HepG2 (cell line): ENCODE data around the gene HIVEP2. TPM values are rescaled to one million over a fixed set of nuclear protein-coding genes. Genes with fewer than 3 reads are reported as not detected.

Source experiments
- ATF3 ChIP-seq: sonication (generic); formaldehyde crosslinking; IDR thresholded peaks from 2 replicates; pipeline ENCODE4 v1.4.0; 2020; ENCODE audit warnings: missing genetic modification reagents
- CENPBD1 ChIP-seq: sonication (generic); formaldehyde crosslinking; IDR thresholded peaks from 2 replicates; pipeline ENCODE4 v1.8.0; 2022; ENCODE audit warnings: missing genetic modification reagents, low read depth, mild to moderate bottlenecking, borderline replicate concordance
- CREB1 ChIP-seq, 2 experiments: fragments of 450-650 bp in 1 of 2; IDR thresholded peaks; 2 replicates each; pipeline ENCODE4 v1.6.1; 2016 to 2017; ENCODE audit warnings: control low read depth in 1 of 2, mild to moderate bottlenecking in 1 of 2, missing compliant biosample characterization in 1 of 2, missing genetic modification characterization in 1 of 2
- DPF2 ChIP-seq: sonication (generic); formaldehyde crosslinking; IDR thresholded peaks from 2 replicates; pipeline ENCODE4 v1.4.0; 2020; ENCODE audit warnings: mild to moderate bottlenecking, low read depth, missing genetic modification reagents, borderline replicate concordance
- HNF4A ChIP-seq: sonication (generic); formaldehyde crosslinking; IDR thresholded peaks from 2 replicates; pipeline ENCODE4 v1.4.0; 2020; ENCODE audit warnings: missing genetic modification reagents
- NKX3-1 ChIP-seq: sonication (generic); formaldehyde crosslinking; IDR thresholded peaks from 2 replicates; pipeline ENCODE4 v1.5.0; 2020; ENCODE audit warnings: missing genetic modification reagents
- RXRB ChIP-seq: IDR thresholded peaks from 2 replicates; pipeline ENCODE4 v1.6.1; 2016; ENCODE audit warnings: borderline replicate concordance, missing genetic modification reagents, missing compliant biosample characterization
- TARDBP ChIP-seq: sonication (generic); formaldehyde crosslinking; IDR thresholded peaks from 2 replicates; pipeline ENCODE4 v1.8.0; 2022; ENCODE audit warnings: mild to moderate bottlenecking, missing genetic modification reagents
- ZNF18 ChIP-seq: sonication (generic); formaldehyde crosslinking; IDR thresholded peaks from 2 replicates; pipeline ENCODE4 v1.8.0; 2022; ENCODE audit warnings: mild to moderate bottlenecking, missing genetic modification reagents; ENCODE audit not compliant: insufficient replicate concordance
- ZNF34 ChIP-seq: sonication (generic); formaldehyde crosslinking; IDR thresholded peaks from 2 replicates; pipeline ENCODE4 v1.4.0; 2020; ENCODE audit warnings: mild to moderate bottlenecking, missing genetic modification reagents, borderline replicate concordance
- ZNF407 ChIP-seq: sonication (generic); formaldehyde crosslinking; IDR thresholded peaks from one replicate; pipeline ENCODE4 v1.5.1; 2020; ENCODE audit warnings: mild to moderate bottlenecking, missing genetic modification reagents; ENCODE audit errors: not compliant biosample characterization
- ZNF704 ChIP-seq: sonication (generic); formaldehyde crosslinking; IDR thresholded peaks from 2 replicates; pipeline ENCODE4 v1.8.1; 2023; ENCODE audit warnings: mild to moderate bottlenecking, inconsistent platforms, moderate library complexity, missing genetic modification reagents, borderline replicate concordance
- polyA plus RNA-seq, 8 experiments: library from polyadenylated mRNA; depleted of rRNA in 3 of 8; stranded (reverse) in 7 of 8; unstranded in 1 of 8; fragments of >200 nt; fragmentation: Illumina TruSeq in 4 of 8; extraction: Trizol in 4 of 8; gene quantifications; 2 replicates each; pipeline versions ENCODE4 v1.2.1 to v1.2.3, GENCODE V29; 2011 to 2016; ENCODE audit warnings: low read depth in 4 of 8, missing spikeins in 1 of 8, mixed read lengths in 1 of 8; ENCODE audit not compliant: insufficient read depth in 1 of 8
- total RNA-seq, 5 experiments: library from RNA; depleted of rRNA; stranded (reverse); fragments of >200 nt; fragmentation: Illumina TruSeq; extraction: Trizol; gene quantifications; 2 replicates each; pipeline ENCODE4 v1.2.3, GENCODE V29; 2016; ENCODE audit warnings: low read depth in 1 of 5
- TF ChIP-seq, protein P1 (sequence below): sonication (generic); formaldehyde crosslinking; IDR thresholded peaks from 2 replicates; pipeline ENCODE4 v1.5.1; 2020; ENCODE audit warnings: mild to moderate bottlenecking, missing genetic modification reagents

HIVEP2 gene
- total and polyA plus RNA-seq, 2 of the 13 experiments (the other 11 are each of a cell fraction or from before 2014, with no cell fraction given): 3.4 to 12.9 TPM

GRCh38 chr6:142945049-142945445, at the start of gene HIVEP2 (continued):
- TF ChIP-seq ZNF704 (CRISPR knock-in tag): no peak
- TF ChIP-seq ATF3: no peak
- TF ChIP-seq CREB1 (IDR thresholded peaks at IDR 0.05): peak; percentile 37; the same call in 1 of the 2 replicates
- TF ChIP-seq CREB1 (CRISPR knock-in tag; IDR thresholded peaks at IDR 0.05): no peak
- peak; percentile 17; the same call in 1 of the 2 replicates for TF ChIP-seq RXRB
- TF ChIP-seq DPF2: no peak
- TF ChIP-seq TARDBP (CRISPR knock-in tag): no peak
- no peak for TF ChIP-seq NKX3-1 (CRISPR knock-in tag)
- TF ChIP-seq CENPBD1 (CRISPR knock-in tag): no peak; the same call in 1 of the 2 replicates
- TF ChIP-seq ZNF34: no peak
- TF ChIP-seq HNF4A (CRISPR knock-in tag): no peak
- TF ChIP-seq ZNF18 (CRISPR knock-in tag): no peak
- no peak for TF ChIP-seq ZNF407 (CRISPR knock-in tag)
- TF ChIP-seq, protein P1, sequence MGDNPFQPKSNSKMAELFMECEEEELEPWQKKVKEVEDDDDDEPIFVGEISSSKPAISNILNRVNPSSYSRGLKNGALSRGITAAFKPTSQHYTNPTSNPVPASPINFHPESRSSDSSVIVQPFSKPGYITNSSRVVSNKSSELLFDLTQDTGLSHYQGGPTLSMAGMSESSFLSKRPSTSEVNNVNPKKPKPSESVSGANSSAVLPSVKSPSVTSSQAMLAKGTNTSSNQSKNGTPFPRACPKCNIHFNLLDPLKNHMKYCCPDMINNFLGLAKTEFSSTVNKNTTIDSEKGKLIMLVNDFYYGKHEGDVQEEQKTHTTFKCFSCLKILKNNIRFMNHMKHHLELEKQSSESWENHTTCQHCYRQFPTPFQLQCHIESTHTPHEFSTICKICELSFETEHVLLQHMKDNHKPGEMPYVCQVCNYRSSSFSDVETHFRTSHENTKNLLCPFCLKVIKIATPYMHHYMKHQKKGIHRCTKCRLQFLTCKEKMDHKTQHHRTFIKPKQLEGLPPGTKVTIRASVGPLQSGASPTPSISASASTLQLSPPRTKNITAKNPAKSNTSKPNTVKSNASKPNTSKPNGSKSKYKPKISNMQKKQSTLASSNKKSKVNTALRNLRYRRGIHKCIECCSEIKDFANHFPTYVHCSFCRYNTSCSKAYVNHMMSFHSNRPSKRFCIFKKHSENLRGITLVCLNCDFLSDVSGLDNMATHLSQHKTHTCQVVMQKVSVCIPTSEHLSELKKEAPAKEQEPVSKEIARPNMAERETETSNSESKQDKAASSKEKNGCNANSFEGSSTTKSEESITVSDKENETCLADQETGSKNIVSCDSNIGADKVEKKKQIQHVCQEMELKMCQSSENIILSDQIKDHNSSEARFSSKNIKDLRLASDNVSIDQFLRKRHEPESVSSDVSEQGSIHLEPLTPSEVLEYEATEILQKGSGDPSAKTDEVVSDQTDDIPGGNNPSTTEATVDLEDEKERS (CRISPR knock-in tag): 0 out of 2 replicates have a peak, but pooled peaks have one; percentile 7
